Suppressor macrophage treated with lipopolysaccharide for 1 hour (primary cell): ENCODE measurements around the gene CAMKMT.

ENCODE experiments used
- DNase-seq, 3 donors: peaks; one replicate each; pipeline ENCODE4 v3.0.0-alpha.2; 2020 to 2022

CAMKMT gene

GRCh38 chr2:44807201-44808025 is 445.7 kb downstream of the CAMKMT start:
- DNase-seq: no peak

- no peak for DNase-seq
Observed at GRCh38 chr2:44810892-44811530, 449.3 kb downstream of the CAMKMT start.

GRCh38 chr2:44813165-44813564 is 451.4 kb downstream of the CAMKMT start:
- no peak for DNase-seq

- no peak for DNase-seq
Observed at GRCh38 chr2:44813658-44814057, 451.9 kb downstream of the CAMKMT start.

GRCh38 chr2:44817256-44817655 is 455.5 kb downstream of the CAMKMT start:
- no peak for DNase-seq

- DNase-seq: no peak
Observed at GRCh38 chr2:44817673-44818335, 456.1 kb downstream of the CAMKMT start.

- no peak for DNase-seq
Observed at GRCh38 chr2:44819061-44819460, 457.3 kb downstream of the CAMKMT start.

- DNase-seq: no peak
Observed at GRCh38 chr2:44821500-44821899, 459.8 kb downstream of the CAMKMT start.

GRCh38 chr2:44822174-44822573 is 460.4 kb downstream of the CAMKMT start:
- DNase-seq: no peak
